Right renal pelvis (tissue), 4 donors: Measurements from ENCODE around the gene CELA1. TPM values are rescaled to one million over a fixed set of nuclear protein-coding genes. Genes with fewer than 3 reads are reported as not detected.

ENCODE experiments used
- DNase-seq, 4 donors: peaks; one replicate each; pipeline ENCODE4 v3.0.0-alpha.2; 2013; ENCODE audit warnings: low read depth in 4 of 4, low spot score in 3 of 4, missing footprints in 1 of 4
- polyA plus RNA-seq, 4 donors: library from polyadenylated mRNA; unstranded; fragments of 120-200 nt; gene quantifications; one replicate each; pipeline ENCODE4 v1.2.1, GENCODE V29; 2013; ENCODE audit not compliant: insufficient read length in 4 of 4

The CELA1 gene
- polyA plus RNA-seq, 4 donors: not detected

- DNase-seq: no peak
These were observed 30.9 kb upstream of the CELA1 start for GRCh38 chr12:51377099-51377984.

GRCh38 chr12:51374856-51375255, 28.4 kb upstream of the CELA1 start:
- DNase-seq: no peak

GRCh38 chr12:51374361-51374760, 27.9 kb upstream of the CELA1 start:
- no peak for DNase-seq

DNA sequence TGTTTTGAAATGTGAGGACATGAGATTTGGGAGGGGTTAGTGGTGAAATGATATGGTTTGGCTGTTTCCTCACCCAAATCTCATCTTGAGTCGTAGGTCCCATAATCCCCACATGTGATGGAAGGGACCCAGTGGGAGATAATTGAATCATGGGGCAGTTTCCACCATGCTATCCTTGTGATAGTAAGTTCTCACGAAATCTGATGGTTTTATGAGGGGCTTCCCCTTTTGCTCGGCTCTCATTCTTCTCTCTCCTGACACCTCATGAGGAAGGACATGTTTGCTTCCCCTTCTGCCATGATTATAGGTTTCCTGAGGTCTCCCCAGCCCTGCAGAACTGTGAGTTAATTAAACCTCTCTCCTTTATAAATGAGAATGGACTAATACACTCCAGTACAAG, 26.7 kb upstream of the CELA1 start:
- DNase-seq: no peak

GRCh38 chr12:51372021-51372420, 25.5 kb upstream of the CELA1 start:
- DNase-seq: no peak

DNA sequence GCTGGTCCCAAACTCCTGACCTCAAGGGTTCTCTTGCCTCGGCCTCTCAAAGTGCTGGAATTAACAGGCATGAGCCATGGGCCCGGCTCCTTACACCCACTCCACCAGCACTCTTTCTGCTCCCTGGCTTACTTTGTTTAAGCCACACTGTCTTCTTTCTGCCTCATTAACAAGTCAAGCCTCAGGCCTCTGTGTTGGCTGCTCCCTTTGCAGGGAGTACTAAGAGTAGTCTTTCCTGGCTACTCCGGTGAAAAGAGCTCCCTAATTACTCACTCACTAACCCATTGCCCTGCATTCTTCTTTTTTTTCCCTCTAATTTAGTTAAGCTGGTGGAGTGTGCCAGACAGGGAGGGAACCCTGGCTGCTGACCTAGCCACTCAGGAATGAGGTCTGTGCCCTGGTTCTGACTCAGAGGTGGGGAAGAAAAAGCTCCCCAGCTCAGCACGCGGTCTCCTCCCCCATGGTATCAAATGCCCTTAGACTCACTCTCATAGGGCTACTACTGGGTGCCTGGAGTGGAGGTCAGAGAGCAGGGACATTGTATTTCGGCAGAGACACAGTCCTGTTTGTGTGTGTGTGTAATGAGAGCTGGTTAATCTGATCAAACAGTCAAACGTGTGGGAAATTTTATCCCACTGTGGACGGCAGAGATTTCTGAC, 24.9 kb upstream of the CELA1 start:
- DNase-seq: peak; percentile 58 to 81 (median 70)

DNA sequence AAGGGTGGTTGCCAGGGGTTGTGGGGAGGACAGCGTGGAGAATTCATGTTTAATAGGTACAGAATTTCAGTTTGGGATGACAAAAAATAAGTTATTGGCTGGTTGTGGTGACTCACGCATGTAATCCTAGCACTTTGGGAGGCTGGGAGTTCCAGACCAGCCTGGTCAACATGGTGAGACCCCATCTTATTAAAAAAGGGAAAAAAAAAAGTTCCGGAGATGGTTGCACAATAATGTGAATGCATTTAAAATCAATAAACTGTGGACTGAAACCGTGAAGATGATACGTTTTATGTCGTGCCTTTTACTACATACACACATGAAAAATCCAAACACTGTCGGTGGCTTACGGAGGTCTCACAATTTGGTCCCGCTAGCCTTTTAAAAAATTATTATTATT, 24.2 kb upstream of the CELA1 start:
- DNase-seq: no peak

GRCh38 chr12:51369581-51369980, 23.1 kb upstream of the CELA1 start:
- DNase-seq: no peak

DNA sequence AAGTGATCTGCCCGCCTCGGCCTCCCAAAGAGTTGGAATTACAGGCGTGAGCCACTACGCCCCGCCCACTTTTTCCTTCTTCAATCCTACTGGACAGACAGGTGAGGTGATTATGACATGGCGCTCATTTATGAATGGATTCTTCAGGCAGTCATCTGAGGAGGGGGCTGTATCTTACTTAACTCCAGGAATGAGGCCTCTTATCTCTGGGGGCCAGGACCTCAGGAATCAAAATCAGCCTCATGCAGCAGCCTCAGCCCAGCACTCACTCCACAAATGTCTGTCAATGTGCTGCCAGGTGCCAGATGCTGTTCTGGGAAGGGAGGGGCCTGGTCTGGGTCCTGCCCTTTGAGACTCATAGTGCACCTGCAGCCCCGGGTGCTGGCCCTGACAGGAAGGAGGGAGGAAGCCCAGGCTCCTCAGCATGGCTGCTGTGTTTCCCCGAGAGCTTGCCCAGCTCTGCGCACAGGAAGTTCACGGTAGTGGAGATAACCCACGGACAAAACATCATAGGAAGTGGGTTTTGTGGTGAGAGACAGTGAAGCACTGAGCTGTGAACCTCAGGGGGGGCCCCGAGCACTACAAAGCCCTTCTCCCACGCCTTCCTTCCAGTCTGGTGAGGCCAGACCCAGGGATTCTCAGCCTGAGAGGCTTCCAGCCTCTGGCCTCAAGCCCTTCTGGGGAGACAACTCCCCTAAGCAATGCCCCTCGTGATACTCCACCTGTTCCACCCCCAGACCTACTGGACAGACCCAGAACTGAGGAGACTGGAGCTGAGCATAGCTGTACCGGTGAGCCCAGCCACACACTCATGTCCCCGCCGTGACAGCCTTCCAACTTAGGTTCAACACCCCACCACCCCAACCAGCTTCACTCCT, 22.4 kb upstream of the CELA1 start:
- DNase-seq: no peak

DNA sequence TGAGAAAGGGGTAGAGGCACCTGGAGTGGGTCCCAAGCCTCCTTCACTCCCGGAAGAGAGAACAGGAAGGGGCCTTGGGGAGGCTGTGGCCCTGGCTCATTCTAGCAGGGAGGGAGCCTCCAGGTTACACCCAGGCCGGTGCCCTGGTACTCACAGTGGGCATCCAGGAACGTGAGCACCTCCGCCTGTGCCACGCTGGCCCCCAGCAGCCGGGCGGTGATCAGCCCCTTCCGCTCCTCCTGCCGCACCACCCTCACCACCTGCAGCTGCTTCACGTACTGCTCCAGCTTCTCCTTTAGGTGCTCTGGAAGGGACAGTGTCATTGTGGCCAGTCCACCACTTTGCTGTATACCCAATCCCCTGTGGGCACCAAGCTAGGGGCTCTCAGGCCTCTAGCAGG, 18.8 kb upstream of the CELA1 start:
- no peak for DNase-seq

GRCh38 chr12:51364001-51364400, 17.5 kb upstream of the CELA1 start:
- DNase-seq: no peak

- DNase-seq: no peak
These were observed 16.4 kb upstream of the CELA1 start for GRCh38 chr12:51362747-51363342.

GRCh38 chr12:51362307-51362706, 15.8 kb upstream of the CELA1 start:
- DNase-seq: no peak

DNA sequence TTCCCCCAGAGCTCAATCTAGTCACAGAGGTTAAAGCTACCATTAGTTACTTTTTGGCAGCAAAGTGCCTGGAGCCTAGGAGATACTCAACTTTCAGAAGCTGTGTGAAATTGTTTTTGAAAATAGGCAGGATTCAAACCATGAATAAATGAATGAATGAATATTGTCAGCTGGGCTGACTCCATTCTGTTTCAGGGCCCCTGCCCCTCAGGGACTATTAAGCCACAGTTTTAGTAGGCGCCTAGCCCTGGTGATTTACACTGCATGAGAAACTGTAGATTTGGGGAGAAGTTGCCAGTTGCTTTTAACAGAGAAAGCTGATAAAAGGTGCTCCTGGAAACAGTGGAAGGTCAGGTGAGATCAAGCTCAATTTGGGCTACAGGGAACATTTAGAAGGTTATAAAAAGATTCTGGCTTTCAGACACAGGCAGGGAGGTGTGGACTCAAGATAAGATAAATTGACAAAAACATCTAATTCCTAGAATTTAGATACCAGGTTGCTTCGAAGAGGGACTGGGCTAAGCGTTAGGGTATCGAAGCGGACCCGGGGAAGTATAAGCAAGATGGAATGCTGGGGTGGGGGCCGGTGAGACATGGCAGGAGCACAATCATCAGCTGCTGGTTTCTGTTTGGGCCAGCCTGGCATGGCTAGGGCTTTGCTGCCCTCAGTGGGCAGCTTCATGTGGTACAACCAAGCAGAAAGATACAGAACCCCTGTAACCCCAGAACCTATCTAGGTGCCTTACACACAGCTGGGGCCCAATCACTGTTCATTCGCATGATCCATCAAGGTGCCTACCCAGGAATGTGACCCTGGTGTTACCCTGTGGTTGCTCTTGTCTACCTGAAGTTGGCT, 14.9 kb upstream of the CELA1 start:
- no peak for DNase-seq

GRCh38 chr12:51360315-51360714, 13.8 kb upstream of the CELA1 start:
- DNase-seq: no peak

- DNase-seq: no peak
These were observed 13.4 kb upstream of the CELA1 start for GRCh38 chr12:51359851-51360250.

- no peak for DNase-seq
These were observed 12.0 kb upstream of the CELA1 start for GRCh38 chr12:51358496-51358895.

GRCh38 chr12:51357374-51358047, 11.0 kb upstream of the CELA1 start:
- DNase-seq: no peak

- DNase-seq: no peak
These were observed 5.5 kb upstream of the CELA1 start for GRCh38 chr12:51351913-51352532.
